HG03442 (cell line): ENCODE measurements around the gene NDUFB10.
A peak's percentile ranks its signal among the peaks of the same experiment; 100 is the strongest.
"Not testable (repeated sequence)": the region's sequence is repeated elsewhere in the genome, so short reads cannot be mapped to it uniquely, and the experiment has no call there.

ENCODE experiments used
- ATAC-seq: cut with Tn5 transposase; IDR thresholded peaks from one replicate; pipeline ENCODE4 v1.9.1; 2021; ENCODE audit warnings: mild to moderate bottlenecking, moderate library complexity; ENCODE audit not compliant: unreplicated experiment

NDUFB10 gene

DNA sequence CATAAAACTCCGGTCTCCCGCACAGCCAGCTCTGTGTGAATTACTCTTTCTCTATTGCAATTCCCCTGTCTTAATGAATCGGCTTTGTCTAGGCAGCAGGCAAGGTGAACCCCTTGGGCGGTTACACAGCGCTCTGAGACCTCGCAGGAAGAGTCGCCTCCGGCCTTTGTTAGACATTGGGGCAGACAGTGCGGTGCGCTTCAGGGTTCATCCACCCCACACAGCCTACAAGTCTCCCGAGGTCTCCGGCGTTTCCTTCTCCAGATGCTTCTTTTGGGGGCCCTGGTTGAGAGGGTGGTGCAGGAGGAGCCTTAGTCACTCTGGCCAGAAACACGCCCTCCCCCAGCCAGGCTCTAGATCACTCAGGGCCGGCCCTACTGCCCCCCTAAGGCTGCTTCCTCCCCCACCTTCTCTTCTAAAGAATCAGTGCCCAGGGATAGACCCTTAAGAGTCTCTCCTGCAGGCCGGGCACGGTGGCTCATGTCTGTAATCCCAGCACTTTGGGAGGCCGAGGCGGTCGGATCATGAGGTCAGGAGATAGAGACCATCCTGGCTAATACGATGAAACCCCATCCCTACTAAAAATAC lies 14.6 kb upstream of the NDUFB10 start:
- ATAC-seq = no peak

DNA sequence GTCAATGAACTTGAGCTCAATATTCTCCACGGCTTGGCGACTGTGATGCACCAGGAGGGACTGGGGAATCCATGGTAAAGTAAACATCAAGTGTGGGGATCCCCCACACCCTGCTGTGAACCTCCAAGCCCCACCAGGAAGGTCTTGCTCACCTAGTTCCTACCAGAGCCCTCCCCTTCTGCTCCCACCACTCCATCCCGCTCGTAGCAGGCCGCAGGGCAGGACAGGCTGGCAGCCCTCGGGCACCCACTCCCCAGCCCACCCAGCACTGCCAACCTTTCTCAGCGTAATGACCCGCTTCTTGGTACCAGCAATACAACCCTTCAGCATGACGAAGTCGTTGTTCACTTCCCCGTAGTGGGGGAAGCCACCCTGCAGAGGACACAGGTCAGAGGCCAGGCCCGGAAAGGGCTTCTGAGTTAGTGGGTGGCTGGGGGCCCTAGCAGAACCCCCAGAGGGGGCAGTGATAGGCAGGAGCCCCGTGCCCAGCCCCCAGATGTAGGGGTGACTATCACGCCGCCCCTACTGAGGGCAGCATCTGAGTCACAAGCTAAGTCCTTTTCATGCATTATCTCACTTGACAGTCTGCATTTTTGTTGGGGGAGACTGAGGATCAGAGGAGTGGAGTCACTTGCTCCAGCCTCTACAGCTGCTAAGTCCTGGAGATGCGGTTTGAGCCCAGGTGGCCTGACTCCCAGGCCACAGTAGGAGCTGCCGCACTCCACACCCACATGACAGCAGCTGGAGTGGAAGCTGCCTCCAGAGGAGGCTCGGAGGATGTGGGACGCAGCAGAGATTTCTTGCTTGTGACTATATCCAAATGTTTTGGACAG lies 13.6 kb upstream of the NDUFB10 start:
- ATAC-seq = no peak

DNA sequence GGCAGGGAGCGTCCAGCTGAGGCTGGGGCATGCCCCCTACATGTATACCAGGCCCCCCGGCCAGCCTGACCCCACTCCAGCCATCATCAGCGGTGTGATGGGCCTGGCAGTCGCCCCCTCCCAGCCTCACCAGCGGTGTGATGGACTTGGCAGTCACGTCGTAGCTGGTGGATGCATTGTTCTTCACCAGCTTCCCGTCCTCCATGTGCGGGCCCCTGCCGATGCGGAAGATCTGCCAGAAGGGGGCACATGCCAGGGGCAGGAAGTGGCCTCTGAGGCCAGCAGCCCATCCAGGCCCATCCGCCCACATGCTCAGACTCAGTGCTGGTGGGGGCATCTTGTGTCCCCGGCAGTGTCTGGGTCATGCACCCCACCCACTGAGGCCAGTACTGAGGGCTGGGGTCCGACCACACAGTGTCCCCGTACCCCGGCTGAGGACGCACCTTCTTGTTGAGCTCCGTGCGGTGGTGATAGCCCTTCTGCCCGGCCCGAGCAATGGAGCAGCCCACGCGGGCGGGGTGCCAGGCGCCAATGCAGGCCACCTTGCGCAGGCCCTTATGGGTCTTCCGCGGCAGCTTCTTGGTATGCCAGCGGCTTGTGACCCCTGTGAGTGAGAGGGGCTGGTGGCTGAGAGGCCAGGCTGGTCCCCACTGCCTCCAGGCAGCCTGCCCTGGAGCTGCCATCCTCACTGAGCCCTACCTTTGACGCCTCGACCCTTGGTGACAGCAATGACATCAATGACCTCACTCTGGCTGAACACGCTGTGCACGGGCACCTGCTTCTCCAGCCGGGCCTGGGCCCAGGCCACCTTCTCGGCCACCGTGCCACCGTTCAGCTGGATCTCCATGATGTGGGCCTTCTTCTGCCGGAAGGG lies 12.6 kb upstream of the NDUFB10 start:
- ATAC-seq = no peak

DNA sequence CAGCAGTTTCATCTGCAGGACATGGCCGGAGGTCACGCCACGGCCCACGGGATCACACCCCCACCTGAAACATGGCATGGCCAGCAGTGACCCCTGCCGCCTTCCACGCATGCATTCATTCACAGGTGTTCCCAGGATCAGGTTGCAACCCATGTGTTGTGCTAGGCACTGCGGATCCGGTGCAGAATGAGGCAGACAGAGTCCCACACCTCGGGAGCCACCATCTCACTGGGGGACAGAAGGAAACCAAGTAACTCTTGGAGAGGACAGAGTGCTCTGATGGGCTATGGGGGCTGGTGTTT lies 12.0 kb upstream of the NDUFB10 start:
- ATAC-seq = no peak

DNA sequence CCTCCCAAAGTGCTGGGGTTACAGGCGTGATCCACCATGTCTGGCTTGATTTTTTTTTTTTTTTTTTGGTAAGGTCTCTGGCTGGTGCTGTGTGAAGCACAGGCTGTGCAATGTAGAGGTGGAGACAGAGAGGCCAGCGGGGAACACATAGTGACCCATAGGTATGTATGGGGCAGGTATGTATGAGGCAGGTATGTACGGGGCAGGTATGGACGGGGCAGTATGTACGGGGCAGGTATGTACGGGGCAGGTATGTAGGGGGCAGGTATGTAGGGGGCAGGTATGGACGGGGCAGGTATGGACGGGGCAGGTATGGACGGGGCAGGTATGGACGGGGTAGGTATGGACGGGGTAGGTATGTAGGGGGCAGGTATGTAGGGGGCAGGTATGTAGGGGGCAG lies 9.8 kb upstream of the NDUFB10 start:
- ATAC-seq = no peak

DNA sequence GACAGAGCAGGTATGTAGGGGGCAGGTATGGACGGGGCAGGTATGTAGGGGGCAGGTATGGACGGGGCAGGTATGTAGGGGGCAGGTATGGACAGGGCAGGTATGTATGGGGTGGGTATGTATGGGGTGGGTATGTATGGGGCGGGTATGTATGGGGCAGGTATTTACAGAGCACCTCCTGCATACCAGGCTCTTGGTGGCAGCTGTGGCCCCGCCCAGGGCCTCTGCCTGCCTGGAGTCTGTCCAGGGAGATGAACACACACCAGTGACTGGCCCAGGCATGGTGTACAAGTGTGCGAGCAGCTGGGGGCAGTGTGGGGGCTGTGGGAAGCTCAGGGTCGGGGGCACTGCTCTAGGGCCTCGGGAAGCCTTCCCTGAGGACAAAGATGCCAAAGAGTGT lies 9.3 kb upstream of the NDUFB10 start:
- ATAC-seq = no peak

DNA sequence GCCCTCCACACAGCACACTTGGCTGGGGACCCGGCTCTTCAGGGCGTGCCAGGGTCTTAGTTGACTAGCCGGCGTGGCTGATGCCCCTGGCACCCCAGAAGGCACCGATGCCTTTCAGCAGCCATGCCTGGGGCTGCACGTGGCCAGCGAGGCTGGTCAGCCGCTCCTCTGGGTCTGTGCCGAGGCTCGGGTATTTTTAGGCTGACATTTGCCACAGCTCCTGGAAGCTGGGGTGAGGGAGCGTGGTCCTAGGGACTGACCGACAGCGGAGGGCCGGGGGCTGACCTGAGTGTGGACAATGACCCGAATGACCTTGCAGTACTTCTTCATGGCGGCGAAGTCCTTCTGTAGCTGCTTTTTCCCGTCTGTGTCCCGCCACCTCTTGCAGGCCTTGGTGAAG lies 8.8 kb upstream of the NDUFB10 start:
- ATAC-seq = no peak

DNA sequence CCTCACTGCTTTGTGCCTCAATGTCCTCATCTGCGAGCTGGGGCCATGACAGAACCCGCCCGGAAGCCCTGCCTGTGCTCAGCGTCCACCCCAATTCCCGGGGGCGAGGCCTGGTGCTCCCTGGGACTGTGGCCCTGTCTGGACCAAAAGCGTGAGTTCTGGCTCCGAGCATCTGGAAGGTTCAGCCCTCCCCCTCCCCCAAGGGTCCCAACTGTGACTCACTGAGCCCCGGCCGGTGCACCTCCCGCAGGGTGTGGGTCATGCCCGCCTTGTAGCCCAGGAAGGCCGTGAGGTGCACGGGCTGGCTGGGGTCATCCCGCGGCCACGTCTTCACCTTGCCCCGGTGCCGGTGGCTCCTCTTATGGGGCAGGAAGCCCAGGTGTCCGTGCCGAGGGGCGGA lies 5.6 kb upstream of the NDUFB10 start:
- no peak for ATAC-seq

DNA sequence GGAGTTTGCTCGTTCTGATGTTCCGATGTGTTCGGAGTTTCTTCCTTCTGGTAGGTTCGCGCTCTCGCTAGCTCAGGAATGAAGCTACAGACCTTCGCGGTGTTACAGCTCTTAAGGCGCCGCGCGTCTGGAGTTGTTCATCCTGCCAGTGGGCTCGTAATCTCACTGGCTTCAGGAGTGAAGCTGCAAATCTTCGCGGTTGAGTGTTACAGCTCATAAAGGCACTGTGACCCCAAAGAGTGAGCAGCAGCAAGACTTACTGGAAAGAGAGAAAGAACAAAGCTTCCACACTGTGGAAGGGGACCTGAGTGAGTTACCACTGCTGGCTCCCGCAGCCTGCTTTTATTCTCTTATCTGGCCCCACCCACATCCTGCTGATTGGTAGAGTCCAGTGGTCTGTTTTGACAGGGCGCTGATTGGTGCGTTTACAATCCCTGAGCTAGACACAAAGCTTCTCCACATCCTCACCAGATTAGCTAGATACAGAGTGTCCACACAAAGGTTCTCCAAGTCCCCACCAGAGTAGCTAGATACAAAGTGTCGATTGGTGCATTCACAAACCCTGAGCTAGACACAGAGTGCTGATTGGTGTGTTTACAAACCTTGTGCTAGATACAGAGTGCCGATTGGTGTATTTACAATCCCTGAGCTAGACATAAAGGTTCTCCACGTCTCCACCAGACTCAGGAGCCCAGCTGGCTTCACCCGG lies 1.8 kb upstream of the NDUFB10 start:
- not testable (repeated sequence) for ATAC-seq

DNA sequence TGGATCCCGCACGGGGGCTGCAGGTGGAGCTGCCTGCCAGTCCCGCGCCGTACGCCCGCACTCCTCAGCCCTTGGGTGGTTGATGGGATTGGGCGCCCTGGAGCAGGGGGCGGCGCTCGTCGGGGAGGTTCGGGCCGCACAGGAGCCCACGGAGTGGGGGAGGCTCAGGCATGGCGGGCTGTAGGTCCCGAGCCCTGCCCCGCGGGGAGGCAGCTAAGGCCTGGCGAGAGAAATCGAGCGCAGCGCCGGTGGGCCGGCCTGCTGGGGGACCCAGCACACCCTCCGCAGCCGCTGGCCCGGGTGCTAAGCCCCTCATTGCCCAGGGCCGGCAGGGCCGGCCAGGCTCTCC lies 1.2 kb upstream of the NDUFB10 start:
- not testable (repeated sequence) for ATAC-seq

DNA sequence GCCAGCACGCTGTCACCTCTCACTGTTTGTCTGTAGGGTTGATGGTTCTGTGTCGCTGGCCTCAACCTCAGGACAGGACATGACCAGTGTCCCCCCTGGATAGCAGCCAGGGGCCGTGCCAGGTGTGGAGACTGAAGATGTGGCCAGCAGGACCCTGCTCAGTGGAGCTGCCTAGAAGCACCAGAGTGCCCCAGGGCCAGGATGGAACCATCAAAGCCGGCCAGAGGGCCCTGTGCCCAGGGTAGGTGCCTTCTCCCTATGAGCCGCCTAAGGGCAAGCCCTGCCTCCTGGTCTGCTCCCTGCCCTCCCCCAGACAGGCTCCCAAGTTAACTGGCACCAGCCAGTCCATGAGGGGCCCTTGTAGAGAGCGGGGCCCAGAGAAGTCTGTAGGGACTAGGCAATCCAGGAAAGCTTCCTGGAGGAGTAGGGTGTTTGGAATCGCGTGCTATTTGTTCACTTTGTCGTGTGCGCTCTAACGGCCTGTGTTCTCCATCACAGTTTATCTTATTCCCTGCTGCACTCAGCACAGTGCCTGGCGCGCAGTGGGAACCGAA lies 546 bp upstream of the NDUFB10 start:
- ATAC-seq = no peak

DNA sequence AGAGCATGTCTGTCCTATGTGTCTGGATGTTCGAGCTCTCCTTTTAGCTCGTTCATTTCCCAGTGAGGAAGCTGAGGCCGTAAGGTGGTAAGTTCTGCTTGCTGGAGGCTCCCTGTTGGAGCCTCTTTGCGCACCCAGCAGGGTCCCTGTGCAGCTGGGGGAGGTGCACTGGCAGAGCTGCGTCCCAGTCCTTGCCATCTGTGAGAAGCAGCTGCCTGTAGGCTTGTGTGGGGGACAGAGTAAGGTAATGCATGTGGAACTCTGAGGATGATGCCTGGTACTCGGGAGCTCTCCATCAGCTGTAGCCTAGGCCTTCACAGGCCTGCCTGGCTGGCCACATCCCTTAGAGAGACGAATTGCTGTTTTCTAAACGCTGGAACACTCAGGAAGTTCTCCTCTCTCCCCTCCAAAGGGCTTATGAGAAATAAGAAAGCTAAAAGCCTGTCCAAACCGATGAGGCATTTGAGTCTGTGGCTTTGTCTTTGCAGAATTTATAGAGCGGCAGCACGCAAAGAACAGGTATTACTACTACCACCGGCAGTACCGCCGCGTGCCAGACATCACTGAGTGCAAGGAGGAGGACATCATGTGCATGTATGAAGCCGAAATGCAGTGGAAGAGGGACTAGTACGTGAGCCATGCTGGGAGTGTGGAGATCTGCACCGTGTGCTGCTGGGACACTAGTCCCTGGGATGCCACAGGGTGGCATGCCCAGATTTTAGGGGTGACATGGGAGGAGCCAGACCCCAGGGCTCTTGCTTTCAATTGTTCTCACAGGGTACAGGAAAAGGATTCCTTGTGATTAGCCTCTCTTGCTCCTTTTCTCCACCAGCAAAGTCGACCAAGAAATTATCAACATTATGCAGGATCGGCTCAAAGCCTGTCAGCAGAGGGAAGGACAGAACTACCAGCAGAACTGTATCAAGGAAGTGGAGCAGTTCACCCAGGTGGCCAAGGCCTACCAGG lies 1.6 kb downstream of the NDUFB10 start:
- no peak for ATAC-seq

DNA sequence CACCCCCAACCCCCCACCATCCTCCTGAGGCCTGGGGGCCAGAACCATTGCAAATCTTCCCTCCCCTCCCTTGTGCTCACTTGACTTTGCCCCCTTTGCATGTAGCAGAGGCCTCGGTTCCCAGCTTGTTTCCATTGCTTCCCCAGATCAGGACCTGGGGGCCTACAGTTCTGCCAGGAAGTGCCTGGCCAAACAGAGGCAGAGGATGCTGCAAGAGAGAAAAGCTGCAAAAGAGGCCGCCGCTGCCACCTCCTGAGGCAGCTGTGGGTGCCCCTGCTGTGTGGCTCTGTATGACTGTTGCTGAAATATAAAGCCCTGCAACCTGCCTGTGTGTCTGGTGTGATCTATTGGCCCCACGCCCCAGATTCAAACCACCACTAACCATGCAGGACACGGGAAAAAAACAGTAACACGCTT lies 2.3 kb downstream of the NDUFB10 start:
- ATAC-seq = no peak

DNA sequence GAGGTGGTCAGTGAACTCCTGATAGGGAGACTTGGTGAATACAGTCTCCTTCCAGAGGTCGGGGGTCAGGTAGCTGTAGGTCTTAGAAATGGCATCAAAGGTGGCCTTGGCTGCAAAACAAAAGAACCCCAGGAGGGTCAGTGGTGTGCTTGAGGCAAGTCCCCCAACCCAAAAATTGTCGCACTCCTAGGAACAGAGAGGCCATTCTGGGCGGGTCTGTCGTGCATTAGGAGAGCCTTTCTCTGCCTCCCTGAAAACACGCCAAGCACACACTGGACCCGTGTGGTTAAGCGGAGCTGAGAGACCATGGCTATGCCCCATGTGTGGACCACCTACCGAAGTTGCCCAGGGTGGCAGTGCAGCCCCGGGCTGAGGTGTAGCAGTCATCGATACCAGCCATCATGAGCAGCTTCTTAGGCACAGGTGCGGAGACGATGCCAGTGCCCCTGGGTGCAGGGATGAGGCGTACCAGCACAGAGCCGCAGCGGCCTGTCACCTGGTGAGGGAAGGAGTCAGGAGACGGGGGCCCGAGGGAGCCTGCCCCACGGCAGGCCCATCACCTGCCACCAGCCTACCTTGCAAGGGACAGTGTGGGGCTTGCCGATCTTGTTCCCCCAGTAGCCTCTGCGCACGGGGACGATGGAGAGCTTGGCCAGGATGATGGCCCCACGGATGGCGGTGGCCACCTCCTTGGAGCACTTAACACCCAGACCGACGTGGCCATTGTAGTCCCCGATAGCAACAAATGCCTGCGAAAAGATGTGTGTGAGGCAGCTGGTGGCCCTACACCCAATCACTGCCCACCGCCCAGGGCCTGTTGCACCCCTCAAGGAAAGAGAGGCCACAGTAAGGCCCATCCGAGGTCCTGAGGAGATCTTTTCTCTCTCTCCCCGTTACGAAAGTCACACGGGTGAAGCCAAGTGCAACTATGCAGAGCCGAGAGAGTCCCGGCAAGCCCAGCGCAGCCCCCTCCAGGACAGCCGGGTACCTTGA lies 3.1 kb downstream of the NDUFB10 start:
- not testable (repeated sequence) for ATAC-seq

DNA sequence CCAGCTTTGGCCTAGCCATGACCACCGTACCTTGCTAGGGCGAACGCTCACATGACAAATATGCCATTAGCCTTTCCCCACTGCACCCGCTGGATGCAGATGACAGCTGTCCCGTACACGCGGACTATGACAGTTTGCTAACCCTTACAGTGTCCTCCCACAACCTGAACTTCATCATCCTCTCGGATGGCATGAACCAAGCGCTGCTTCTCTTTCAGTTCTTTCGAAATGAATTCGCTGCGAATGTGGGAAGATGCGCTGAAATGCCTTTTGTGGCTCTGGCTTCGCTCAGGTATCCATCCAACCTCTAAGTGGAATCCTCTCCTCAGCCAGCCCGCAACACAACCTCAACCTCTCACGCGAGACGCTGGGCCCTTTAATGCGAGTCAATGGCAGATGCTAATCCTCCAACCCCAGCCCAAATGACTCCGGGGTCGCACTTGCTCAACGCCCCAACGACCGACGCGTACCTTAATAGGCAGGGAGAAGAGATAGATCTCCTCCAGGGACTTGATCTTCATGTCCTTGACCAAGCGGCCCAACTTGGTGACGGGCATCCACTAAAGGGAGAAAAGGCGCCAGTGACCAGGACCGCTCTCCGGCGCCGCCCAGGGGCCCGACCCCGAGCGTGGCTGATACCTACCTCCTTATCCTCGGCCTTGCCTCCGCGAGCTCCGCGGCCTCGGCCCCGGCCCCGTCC lies 4.6 kb downstream of the NDUFB10 start:
- no peak for ATAC-seq

DNA sequence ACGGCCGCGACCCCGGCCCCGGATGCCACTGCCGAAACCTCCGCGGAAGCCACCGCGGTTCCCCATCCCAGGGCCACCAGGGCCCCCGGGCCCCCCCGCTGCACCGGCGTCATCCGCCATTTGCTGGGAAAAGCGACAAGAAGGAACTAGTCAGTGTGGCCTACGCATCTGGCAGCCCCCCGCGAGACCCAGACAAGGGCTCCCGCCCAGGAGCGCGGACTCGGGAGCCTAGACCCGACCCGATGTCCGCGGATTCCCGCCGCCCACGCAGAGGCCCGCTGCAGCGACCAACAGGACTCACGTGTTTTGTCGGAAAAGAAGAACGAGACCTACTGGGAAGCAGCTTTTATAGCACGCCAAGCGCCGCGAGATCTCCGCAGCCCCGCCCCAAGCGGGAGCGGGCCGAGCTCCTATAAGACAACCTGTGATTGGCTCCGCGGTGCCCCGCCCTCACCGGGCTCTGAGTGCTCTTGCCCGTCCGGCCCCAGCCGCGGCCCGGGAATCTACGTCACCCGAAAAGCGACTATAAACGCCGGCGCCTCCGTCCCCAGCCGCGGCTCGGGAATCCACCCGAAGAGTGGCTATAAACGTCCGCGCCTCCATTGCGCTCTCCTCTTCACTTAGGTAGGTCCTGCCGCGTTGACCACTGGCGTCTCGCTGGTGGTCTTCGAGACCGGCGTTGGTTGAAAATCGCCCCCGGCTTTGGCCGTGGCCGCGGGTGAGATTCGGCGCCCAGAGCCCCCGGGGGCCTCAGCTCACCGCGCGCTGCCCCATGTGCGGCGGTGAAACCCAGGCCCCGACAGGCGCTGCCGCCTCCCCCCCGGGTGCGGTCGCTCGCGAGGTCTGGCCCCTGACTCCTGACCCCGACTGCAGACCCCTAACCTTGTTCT lies 5.4 kb downstream of the NDUFB10 start, which contains the start of gene RPS2:
Gene RPS2, minus strand, starts transcription at position 321 of the 890 bp plus-strand sequence. Its CDS starts 201 bp downstream, at position 120.
- peak; percentile 85 for ATAC-seq
